HEK293 (cell line): ENCODE results near the gene RNF223.

Experiments used
- CTCF ChIA-PET: fragments of 350-600 bp; formaldehyde crosslinking; extraction: SDS; loops from one replicate; lab custom pipeline; 2021; ENCODE audit warnings: antibody characterized with exemption; lab: Yijun Ruan, JAX
- POLR2A ChIA-PET: fragments of 300-600 bp; formaldehyde crosslinking; extraction: SDS; loops from one replicate; lab custom pipeline; 2020; ENCODE audit warnings: antibody characterized with exemption, inconsistent platforms; lab: Yijun Ruan, JAX
- H3K27ac ChIP-seq: fragments of 200-500 bp; sonication (Bioruptor generic); 2 replicates; pipeline ENCODE4 v1.5.1; 2014; ENCODE audit warnings: low read depth, low read length, control low read depth, inconsistent platforms; ENCODE audit errors: extremely low read depth
- H3K36me3 ChIP-seq, 2 experiments: fragments of 200-500 bp in 1 of 2; sonication (Bioruptor generic) in 1 of 2; 1 replicate in 1 of 2; 2 replicates in 1 of 2; pipeline ENCODE4 v1.5.1; 2014 to 2017; ENCODE audit warnings: inconsistent platforms in 2 of 2, low read length in 2 of 2; ENCODE audit not compliant: control insufficient read depth in 2 of 2, insufficient read depth in 1 of 2
- H3K4me1 ChIP-seq: fragments of 200-500 bp; sonication (Bioruptor generic); 2 replicates; pipeline ENCODE4 v1.5.1; 2014; ENCODE audit warnings: mild to moderate bottlenecking, low read length, inconsistent platforms; ENCODE audit not compliant: control insufficient read depth, insufficient read depth
- H3K4me3 ChIP-seq: 2 replicates; pipeline ENCODE4 v1.5.1; 2011; ENCODE audit warnings: low read depth, mild to moderate bottlenecking, control low read depth, low read length, moderate library complexity
- H3K9me3 ChIP-seq: fragments of 200-500 bp; sonication (Bioruptor generic); 2 replicates; pipeline ENCODE4 v1.5.1; 2014; ENCODE audit warnings: low read depth, low read length, inconsistent platforms; ENCODE audit not compliant: control insufficient read depth, insufficient read depth
- GLIS2 ChIP-seq: fragments of 450-650 bp; formaldehyde crosslinking; IDR thresholded peaks from 2 replicates; pipeline ENCODE4 v1.5.1; 2016; ENCODE audit warnings: missing biosample characterization, missing genetic modification characterization
- HIC1 ChIP-seq: fragments of 450-650 bp; formaldehyde crosslinking; IDR thresholded peaks from 2 replicates; pipeline ENCODE4 v1.5.1; 2016; ENCODE audit warnings: missing biosample characterization, missing genetic modification characterization
- IKZF3 ChIP-seq: fragments of 450-650 bp; IDR thresholded peaks from 2 replicates; pipeline ENCODE4 v1.5.0; 2018; ENCODE audit warnings: missing biosample characterization, mild to moderate bottlenecking, missing genetic modification characterization, moderate library complexity
- KLF1 ChIP-seq: fragments of 450-650 bp; formaldehyde crosslinking; IDR thresholded peaks from 2 replicates; pipeline ENCODE4 v1.5.1; 2016; ENCODE audit warnings: missing biosample characterization, missing genetic modification characterization
- OSR2 ChIP-seq: fragments of 450-650 bp; formaldehyde crosslinking; IDR thresholded peaks from 2 replicates; pipeline ENCODE4 v1.5.1; 2016; ENCODE audit warnings: missing biosample characterization, missing genetic modification characterization
- PATZ1 ChIP-seq: fragments of 450-650 bp; formaldehyde crosslinking; IDR thresholded peaks from 2 replicates; pipeline ENCODE4 v1.5.1; 2016; ENCODE audit warnings: missing biosample characterization, missing genetic modification characterization
- SCRT2 ChIP-seq: fragments of 450-650 bp; formaldehyde crosslinking; IDR thresholded peaks from 2 replicates; pipeline ENCODE4 v1.5.1; 2016; ENCODE audit warnings: missing biosample characterization, missing genetic modification characterization
- ZBTB20 ChIP-seq: fragments of 450-650 bp; formaldehyde crosslinking; IDR thresholded peaks from 2 replicates; pipeline ENCODE4 v1.5.1; 2016; ENCODE audit warnings: missing biosample characterization, missing genetic modification characterization
- ZBTB7A ChIP-seq: fragments of 450-650 bp; formaldehyde crosslinking; IDR thresholded peaks from 2 replicates; pipeline ENCODE4 v1.5.1; 2016; ENCODE audit warnings: low read depth, missing biosample characterization, missing genetic modification characterization
- ZIC2 ChIP-seq: fragments of 450-650 bp; formaldehyde crosslinking; IDR thresholded peaks from 2 replicates; pipeline ENCODE4 v1.5.1; 2016; ENCODE audit warnings: missing biosample characterization, missing genetic modification characterization
- ZNF121 ChIP-seq: fragments of 450-650 bp; formaldehyde crosslinking; IDR thresholded peaks from 2 replicates; pipeline ENCODE4 v1.5.1; 2016; ENCODE audit warnings: missing biosample characterization, missing genetic modification characterization
- ZNF140 ChIP-seq: fragments of 450-650 bp; formaldehyde crosslinking; IDR thresholded peaks from 2 replicates; pipeline ENCODE4 v1.5.1; 2016; ENCODE audit warnings: missing biosample characterization, missing genetic modification characterization
- ZNF223 ChIP-seq: fragments of 450-650 bp; formaldehyde crosslinking; IDR thresholded peaks from 2 replicates; pipeline ENCODE4 v1.5.1; 2016; ENCODE audit warnings: missing biosample characterization, missing genetic modification characterization
- ZNF239 ChIP-seq: fragments of 450-650 bp; formaldehyde crosslinking; IDR thresholded peaks from 2 replicates; pipeline ENCODE4 v1.5.1; 2016; ENCODE audit warnings: missing biosample characterization, missing genetic modification characterization
- ZNF394 ChIP-seq: fragments of 450-650 bp; formaldehyde crosslinking; IDR thresholded peaks from 2 replicates; pipeline ENCODE4 v1.5.1; 2016; ENCODE audit warnings: missing biosample characterization, missing genetic modification characterization, mild to moderate bottlenecking, moderate library complexity, borderline replicate concordance
- ZNF433 ChIP-seq: fragments of 450-650 bp; formaldehyde crosslinking; IDR thresholded peaks from 2 replicates; pipeline ENCODE4 v1.5.1; 2016; ENCODE audit warnings: missing biosample characterization, missing genetic modification characterization, low read depth
- ZNF449 ChIP-seq: fragments of 450-650 bp; formaldehyde crosslinking; IDR thresholded peaks from 2 replicates; pipeline ENCODE4 v1.5.1; 2017; ENCODE audit warnings: missing biosample characterization, mild to moderate bottlenecking, missing genetic modification characterization, moderate library complexity
- ZNF626 ChIP-seq: fragments of 450-650 bp; sonication (Bioruptor Pico); formaldehyde crosslinking; IDR thresholded peaks from 2 replicates; pipeline ENCODE4 v1.5.1; 2018; ENCODE audit warnings: missing biosample characterization, missing genetic modification characterization, inconsistent platforms
- ZNF704 ChIP-seq: fragments of 450-650 bp; formaldehyde crosslinking; IDR thresholded peaks from 2 replicates; pipeline ENCODE4 v1.5.1; 2016; ENCODE audit warnings: missing biosample characterization, missing genetic modification characterization
- ZNF776 ChIP-seq: fragments of 450-650 bp; formaldehyde crosslinking; IDR thresholded peaks from 2 replicates; pipeline ENCODE4 v1.5.0; 2017; ENCODE audit warnings: missing biosample characterization, missing genetic modification characterization, borderline replicate concordance

Gene RNF223

GRCh38 chr1:1073743-1074587 lies at the start of gene RNF223:
RNF223 (minus strand) TSS chr1:1074306; CDS start chr1:1072566, 1,740 bp downstream.
- Histone ChIP-seq H3K27ac (no peak within 1 kb of the TSS), H3K4me1 (no peaks in the 10 kb centered on the region)

GRCh38 chr1:1122981-1123480 lies 48.9 kb upstream of the RNF223 start:
- TF ChIP-seq ZNF626 (tag by site-specific recombination), result no peak
- no peak for TF ChIP-seq ZIC2 (tag by site-specific recombination)
- TF ChIP-seq SCRT2, result no peak
- TF ChIP-seq ZNF449 (tag by site-specific recombination), result peak; percentile 80
- TF ChIP-seq ZNF140, result no peak
- no peak for TF ChIP-seq ZNF704 (tag by site-specific recombination)
- ChIA-PET CTCF (interaction anchor here (0.7 to 7.2 kb wide), 18 partner anchors 11 to 249 kb away, joined by 3 to 76 read pairs (median 4); partner anchors contain the start of genes C1QTNF12 and SDF4), POLR2A (interaction anchor here (1.0 to 1.9 kb wide), 6 partner anchors 114 to 169 kb away, joined by 3 to 5 read pairs (median 4); partner anchors contain the start of gene UBE2J2)
- Histone ChIP-seq H3K4me3 (no peak overlapping the region), H3K4me1 (no peaks in the 10 kb centered on the region), H3K9me3 (no peaks in the 10 kb centered on the region), H3K36me3 (no peaks in the 10 kb centered on the region), H3K27ac (no peak overlapping the region)

More at GRCh38 chr1:1073743-1074587, at the start of gene RNF223:
- no peaks in the 10 kb centered on the region for H3K9me3 ChIP-seq
- TF ChIP-seq KLF1 (tag by site-specific recombination) (peak; percentile 61), ZNF394 (tag by site-specific recombination) (no peak), ZNF776 (tag by site-specific recombination) (no peak), ZNF626 (tag by site-specific recombination) (no peak), IKZF3 (no peak), ZNF121 (tag by site-specific recombination) (no peak), HIC1 (tag by site-specific recombination) (peak; percentile 9; the same call in 1 of the 2 replicates)
- TF ChIP-seq, all 188 proteins: peak for 2
- Histone ChIP-seq H3K36me3 (no peaks in the 10 kb centered on the region), H3K4me3 (no peak within 1 kb of the TSS)
- POLR2A ChIA-PET, result interaction anchor here (1.0 kb wide), 1 partner anchor 61 kb away, joined by 3 read pairs; the partner anchor contains the start of gene ISG15
- CTCF ChIA-PET, result interaction anchor here (0.6 kb wide), 1 partner anchor 98 kb away, joined by 4 read pairs; no protein-coding TSS in a partner anchor

GRCh38 chr1:1122078-1122811 lies 48.1 kb upstream of the RNF223 start:
- H3K27ac ChIP-seq, result no peak overlapping the region
- H3K9me3 ChIP-seq, result no peaks in the 10 kb centered on the region
- H3K4me1 ChIP-seq, result no peaks in the 10 kb centered on the region
- CTCF ChIA-PET, result interaction anchor here (0.5 to 7.2 kb wide), 35 partner anchors 12 to 882 kb away, joined by 3 to 76 read pairs (median 4); partner anchors contain the start of genes C1QTNF12, CFAP74 and SDF4
- POLR2A ChIA-PET, result interaction anchor here (1.0 to 1.9 kb wide), 7 partner anchors 109 to 170 kb away, joined by 3 to 5 read pairs (median 4); partner anchors contain the start of genes SDF4 and UBE2J2
- H3K4me3 ChIP-seq, result no peak overlapping the region
- no peaks in the 10 kb centered on the region for H3K36me3 ChIP-seq
- TF ChIP-seq PATZ1 (tag by site-specific recombination), result peak; percentile 73
- no peak for TF ChIP-seq ZNF223
- no peak for TF ChIP-seq ZNF239 (tag by site-specific recombination)
- TF ChIP-seq ZBTB20 (tag by site-specific recombination), result peak; percentile 57; the same call in 1 of the 2 replicates
- TF ChIP-seq ZNF433 (tag by site-specific recombination), result no peak
- TF ChIP-seq ZBTB7A (tag by site-specific recombination), result peak; percentile 50; the same call in 1 of the 2 replicates
- no peak for TF ChIP-seq OSR2 (tag by site-specific recombination)
- peak; percentile 41; the same call in 1 of the 2 replicates for TF ChIP-seq GLIS2 (tag by site-specific recombination)
